PFSK-1 (cell line): ENCODE measurements around the gene MEF2C.

Experiments used
- FOXP2 ChIP-seq: optimal IDR thresholded peaks from 2 replicates; pipeline ENCODE3; 2011; ENCODE audit warnings: borderline replicate concordance, control low read depth, inconsistent platforms; ENCODE audit not compliant: insufficient read depth; ENCODE audit errors: extremely low read length, extremely low read depth
- POLR2AphosphoS5 ChIP-seq: IDR thresholded peaks from 2 replicates; pipeline ENCODE4 v1.6.1; 2012; ENCODE audit warnings: low read depth, mild to moderate bottlenecking, control low read depth, low read length, moderate library complexity
- SIN3A ChIP-seq: IDR thresholded peaks from 2 replicates; pipeline ENCODE4 v1.6.1; 2012; ENCODE audit warnings: mild to moderate bottlenecking, low read length, moderate library complexity, borderline replicate concordance; ENCODE audit not compliant: insufficient read depth
- TAF1 ChIP-seq: IDR thresholded peaks from 2 replicates; pipeline ENCODE4 v1.6.1; 2012; ENCODE audit warnings: low read length, control low read depth, borderline replicate concordance; ENCODE audit not compliant: insufficient read depth
- TF ChIP-seq, protein P1 (sequence below), 2 experiments: IDR thresholded peaks; 2 replicates each; pipeline versions ENCODE4 v1.6.1 to v1.8.0; 2011 to 2012; ENCODE audit warnings: low read depth in 2 of 2, low read length in 2 of 2, control low read depth in 1 of 2, inconsistent platforms in 1 of 2, mild to moderate bottlenecking in 1 of 2, moderate library complexity in 1 of 2; ENCODE audit not compliant: insufficient read depth in 1 of 2

Gene MEF2C

GRCh38 chr5:88834499-88834898 is 48.5 kb downstream of the MEF2C start:
- no peak for TF ChIP-seq TAF1
- no peak for TF ChIP-seq POLR2AphosphoS5
- TF ChIP-seq, protein P1, sequence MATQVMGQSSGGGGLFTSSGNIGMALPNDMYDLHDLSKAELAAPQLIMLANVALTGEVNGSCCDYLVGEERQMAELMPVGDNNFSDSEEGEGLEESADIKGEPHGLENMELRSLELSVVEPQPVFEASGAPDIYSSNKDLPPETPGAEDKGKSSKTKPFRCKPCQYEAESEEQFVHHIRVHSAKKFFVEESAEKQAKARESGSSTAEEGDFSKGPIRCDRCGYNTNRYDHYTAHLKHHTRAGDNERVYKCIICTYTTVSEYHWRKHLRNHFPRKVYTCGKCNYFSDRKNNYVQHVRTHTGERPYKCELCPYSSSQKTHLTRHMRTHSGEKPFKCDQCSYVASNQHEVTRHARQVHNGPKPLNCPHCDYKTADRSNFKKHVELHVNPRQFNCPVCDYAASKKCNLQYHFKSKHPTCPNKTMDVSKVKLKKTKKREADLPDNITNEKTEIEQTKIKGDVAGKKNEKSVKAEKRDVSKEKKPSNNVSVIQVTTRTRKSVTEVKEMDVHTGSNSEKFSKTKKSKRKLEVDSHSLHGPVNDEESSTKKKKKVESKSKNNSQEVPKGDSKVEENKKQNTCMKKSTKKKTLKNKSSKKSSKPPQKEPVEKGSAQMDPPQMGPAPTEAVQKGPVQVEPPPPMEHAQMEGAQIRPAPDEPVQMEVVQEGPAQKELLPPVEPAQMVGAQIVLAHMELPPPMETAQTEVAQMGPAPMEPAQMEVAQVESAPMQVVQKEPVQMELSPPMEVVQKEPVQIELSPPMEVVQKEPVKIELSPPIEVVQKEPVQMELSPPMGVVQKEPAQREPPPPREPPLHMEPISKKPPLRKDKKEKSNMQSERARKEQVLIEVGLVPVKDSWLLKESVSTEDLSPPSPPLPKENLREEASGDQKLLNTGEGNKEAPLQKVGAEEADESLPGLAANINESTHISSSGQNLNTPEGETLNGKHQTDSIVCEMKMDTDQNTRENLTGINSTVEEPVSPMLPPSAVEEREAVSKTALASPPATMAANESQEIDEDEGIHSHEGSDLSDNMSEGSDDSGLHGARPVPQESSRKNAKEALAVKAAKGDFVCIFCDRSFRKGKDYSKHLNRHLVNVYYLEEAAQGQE (IDR thresholded peaks at IDR 0.05; ENCODE audit: insufficient read depth in 1 of 2, low read depth in 2 of 2, low read length in 2 of 2), result no peak
- TF ChIP-seq FOXP2, result no peak
- no peak for TF ChIP-seq SIN3A

- no peak for TF ChIP-seq POLR2AphosphoS5
These were observed 48.9 kb downstream of the MEF2C start for GRCh38 chr5:88834131-88834462.

GRCh38 chr5:88833371-88834130 is 49.4 kb downstream of the MEF2C start:
- TF ChIP-seq POLR2AphosphoS5, result no peak
- TF ChIP-seq, protein P1 (IDR thresholded peaks at IDR 0.05; ENCODE audit: insufficient read depth in 1 of 2, low read depth in 2 of 2, low read length in 2 of 2), result no peak
- TF ChIP-seq SIN3A, result no peak
- TF ChIP-seq FOXP2, result no peak
- no peak for TF ChIP-seq TAF1

- TF ChIP-seq POLR2AphosphoS5, result no peak
- no peak for TF ChIP-seq FOXP2
- TF ChIP-seq, protein P1 (IDR thresholded peaks at IDR 0.05; ENCODE audit: insufficient read depth in 1 of 2, low read depth in 2 of 2, low read length in 2 of 2), result no peak
These were observed 51.2 kb downstream of the MEF2C start for GRCh38 chr5:88831816-88832215.

DNA sequence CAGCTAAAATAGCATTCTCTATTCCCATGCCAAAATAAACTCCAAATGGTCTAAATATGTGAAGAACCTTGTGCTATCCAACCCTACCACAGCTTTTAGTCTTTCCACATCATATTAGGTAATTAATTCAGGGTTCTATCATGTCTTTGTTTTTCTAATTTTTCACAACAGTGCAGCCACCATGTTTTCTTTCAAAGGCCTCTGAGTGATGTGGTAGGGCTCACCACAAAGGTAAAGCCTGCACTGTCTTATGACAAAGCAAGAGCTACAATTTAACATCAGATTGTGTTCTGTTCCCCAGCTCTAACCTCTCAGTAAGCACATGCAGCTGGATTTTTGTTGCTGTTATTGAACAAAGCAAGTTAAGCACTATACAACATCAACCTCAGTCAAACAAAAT is 52.4 kb downstream of the MEF2C start:
- TF ChIP-seq SIN3A (no peak), POLR2AphosphoS5 (no peak), FOXP2 (no peak), TAF1 (no peak)
- TF ChIP-seq, protein P1 (IDR thresholded peaks at IDR 0.05; ENCODE audit: insufficient read depth in 1 of 2, low read depth in 2 of 2, low read length in 2 of 2), result no peak
